ENCODE measurements around the gene MAP4K2. TPM values are rescaled to one million over a fixed set of nuclear protein-coding genes. Genes with fewer than 3 reads are reported as not detected.

Gene MAP4K2
- total RNA-seq, 1 experiment from 2014 or later = 24.7 TPM

GRCh38 chr11:64752175-64752970 lies 50.6 kb downstream of the MAP4K2 start:
- Histone ChIP-seq H4K5ac (ENCODE audit: insufficient read length, low read depth, low read length) (no peak overlapping the region), H3K79me1 (ENCODE audit: insufficient read depth, low read depth, low read length, poor library complexity, severe bottlenecking) (no peaks in the 10 kb centered on the region), H4K8ac (replicated peaks; ENCODE audit: insufficient read length, low read depth, low read length) (no peak overlapping the region), H3K23ac (ENCODE audit: insufficient read length, low read depth, low read length) (no peak overlapping the region), H2AFZ (ENCODE audit: low read length) (no peak overlapping the region), H3K79me2 (ENCODE audit: insufficient read depth, low read length) (no peaks in the 10 kb centered on the region), H3K4ac (ENCODE audit: low read depth, low read length) (no peak overlapping the region), H2BK15ac (ENCODE audit: low read depth, low read length) (no peak overlapping the region), H2BK120ac (ENCODE audit: low read depth, low read length, poor library complexity, severe bottlenecking) (no peak overlapping the region), H3K4me1 (ENCODE audit: insufficient read depth, low read length) (no peaks in the 10 kb centered on the region), H4K20me1 (ENCODE audit: control insufficient read depth, insufficient read depth, insufficient read length) (no peaks in the 10 kb centered on the region), H3K27ac (ENCODE audit: insufficient read length, low read depth, low read length) (no peak overlapping the region), H3K18ac (ENCODE audit: insufficient read length, low read depth, low read length) (no peak overlapping the region), H4K91ac (ENCODE audit: insufficient read length, low read depth, low read length) (no peak overlapping the region), H3K56ac (ENCODE audit: insufficient read length, low read depth, low read length) (no peak overlapping the region), H3K9me3 (ENCODE audit: control insufficient read depth, low read depth, low read length) (no peaks in the 10 kb centered on the region), H3K4me2 (ENCODE audit: insufficient read depth, insufficient read length, low read length) (no peak overlapping the region), H3K9ac (ENCODE audit: extremely low read depth, insufficient read length, low read length) (no peak overlapping the region), H3K23me2 (ENCODE audit: insufficient read length, low read depth, low read length, poor library complexity, severe bottlenecking) (no peaks in the 10 kb centered on the region), H2AK5ac (ENCODE audit: insufficient read length, low read length) (no peak overlapping the region), H3T11ph (ENCODE audit: low read length) (no peak overlapping the region), H2BK5ac (ENCODE audit: insufficient read length, low read length) (no peak overlapping the region), H3K14ac (ENCODE audit: insufficient read depth, low read length) (no peak overlapping the region), H2BK20ac (ENCODE audit: low read depth, low read length, poor library complexity, severe bottlenecking) (no peak overlapping the region), H3K27me3 (ENCODE audit: insufficient read depth, low read length) (no peaks in the 10 kb centered on the region), H2BK12ac (ENCODE audit: insufficient read length, low read depth, low read length) (no peak overlapping the region)
- peaks cover 10 to 25% of the 10 kb centered on the region in 2 experiments for H3K4me1 Mint-ChIP-seq
- no CpG with 5 or more reads among the region's 14 CpGs for WGBS (ENCODE audit: extremely low coverage, insufficient read length, low lambda C conversion rate)
- H3K36me3 Mint-ChIP-seq (ENCODE audit: insufficient read depth in 1 of 3, low read depth in 3 of 3) = peaks cover 0 to 11% (median 0%) of the 10 kb centered on the region in 3 experiments; a peak in 2 of 7 replicates
- TF ChIP-seq CTCF (conservative IDR thresholded peaks at IDR 0.05) = no peak
- no peak overlapping the region; a peak in 1 of 7 replicates for H3K27ac Mint-ChIP-seq
- DNase-seq = no peak
- no peaks in the 10 kb centered on the region for H3K9me3 Mint-ChIP-seq
- peak overlapping the region in 1 of 2 experiments; percentile 12; a peak in 2 of 5 replicates for H3K4me3 Mint-ChIP-seq
- H3K27me3 Mint-ChIP-seq (ENCODE audit: low read depth) = peaks cover 3% of the 10 kb centered on the region

Measured in H9 (cell line).